ENCODE measurements around the gene GPR180. TPM values are rescaled to one million over a fixed set of nuclear protein-coding genes. Genes with fewer than 3 reads are reported as not detected.
A peak's percentile ranks its signal among the peaks of the same experiment; 100 is the strongest.

The GPR180 gene
- total RNA-seq, 1 experiment from 2014 or later, result 5.0 TPM

GRCh38 chr13:94558716-94559115 is 42.9 kb upstream of the GPR180 start:
- Mint-ChIP-seq H3K36me3 (peaks cover 7% of the 10 kb centered on the region), H3K4me3 (no peak overlapping the region), H3K27me3 (ENCODE audit: low read depth) (no peaks in the 10 kb centered on the region), H3K4me1 (peaks cover 5% of the 10 kb centered on the region; the same call in 1 of the 2 replicates), H3K9me3 (peaks cover 9% of the 10 kb centered on the region), H3K27ac (no peak overlapping the region)
- DNase-seq (ENCODE audit: low spot score), result no peak
- TF ChIP-seq NR2C2 (CRISPR knock-in tag; IDR thresholded peaks at IDR 0.05) (no peak), NFYB (CRISPR knock-in tag; conservative IDR thresholded peaks at IDR 0.05; ENCODE audit: low read depth) (peak; percentile 50)
- ChIA-PET CTCF (no interaction called here), POLR2A (no interaction called here)
- ATAC-seq, result peak; percentile 69

GRCh38 chr13:94559222-94559795 is 42.3 kb upstream of the GPR180 start:
- H3K4me3 Mint-ChIP-seq, result no peak overlapping the region
- peaks cover 5% of the 10 kb centered on the region; the same call in 1 of the 2 replicates for H3K4me1 Mint-ChIP-seq
- no peaks in the 10 kb centered on the region for H3K27me3 Mint-ChIP-seq (ENCODE audit: low read depth)
- POLR2A ChIA-PET, result no interaction called here
- CTCF ChIA-PET, result no interaction called here
- peaks cover 7% of the 10 kb centered on the region for H3K36me3 Mint-ChIP-seq
- ATAC-seq, result no peak
- no peak for DNase-seq (ENCODE audit: low spot score)
- no peak overlapping the region for H3K27ac Mint-ChIP-seq
- H3K9me3 Mint-ChIP-seq, result peaks cover 9% of the 10 kb centered on the region
- TF ChIP-seq ETV6 (CRISPR knock-in tag; IDR thresholded peaks at IDR 0.05) (no peak), NFATC4 (CRISPR knock-in tag; IDR thresholded peaks at IDR 0.05) (no peak)

GRCh38 chr13:94560116-94560515 is 41.5 kb upstream of the GPR180 start:
- Mint-ChIP-seq H3K4me1 (peaks cover 8% of the 10 kb centered on the region), H3K27me3 (ENCODE audit: low read depth) (no peaks in the 10 kb centered on the region), H3K27ac (no peak overlapping the region), H3K9me3 (peaks cover 9% of the 10 kb centered on the region), H3K36me3 (peaks cover 7% of the 10 kb centered on the region), H3K4me3 (no peak overlapping the region)
- POLR2A ChIA-PET, result no interaction called here
- DNase-seq (ENCODE audit: low spot score) (no peak), ATAC-seq (no peak)
- TF ChIP-seq FOXP4 (CRISPR knock-in tag; IDR thresholded peaks at IDR 0.05), result no peak
- TF ChIP-seq MXD4 (CRISPR knock-in tag; IDR thresholded peaks at IDR 0.05; ENCODE audit: borderline replicate concordance), result no peak
- TF ChIP-seq ZNF512 (CRISPR knock-in tag; IDR thresholded peaks at IDR 0.05; ENCODE audit: borderline replicate concordance), result no peak
- TF ChIP-seq JAZF1 (CRISPR knock-in tag; IDR thresholded peaks at IDR 0.05), result no peak
- no peak for TF ChIP-seq AR (CRISPR knock-in tag; IDR thresholded peaks at IDR 0.05)
- CTCF ChIA-PET, result interaction anchor here (1.2 kb wide), 1 partner anchor 58 kb away, joined by 4 read pairs; no protein-coding TSS in a partner anchor

- TF ChIP-seq ZMAT4 (CRISPR knock-in tag; IDR thresholded peaks at IDR 0.05) (no peak), GRHL2 (CRISPR knock-in tag; IDR thresholded peaks at IDR 0.05; ENCODE audit: insufficient replicate concordance, severe bottlenecking) (no peak), ZNF138 (CRISPR knock-in tag; conservative IDR thresholded peaks at IDR 0.05) (no peak)
- peaks cover 12% of the 10 kb centered on the region for H3K4me1 Mint-ChIP-seq
- peaks cover 7% of the 10 kb centered on the region for H3K36me3 Mint-ChIP-seq
- ATAC-seq (no peak), DNase-seq (ENCODE audit: low spot score) (no peak)
- no peak overlapping the region for H3K27ac Mint-ChIP-seq
- ChIA-PET POLR2A (no interaction called here), CTCF (interaction anchor here (0.9 to 1.2 kb wide), 2 partner anchors 57 to 59 kb away, joined by 4 read pairs; no protein-coding TSS in a partner anchor)
- peaks cover 9% of the 10 kb centered on the region for H3K9me3 Mint-ChIP-seq
- no peaks in the 10 kb centered on the region for H3K27me3 Mint-ChIP-seq (ENCODE audit: low read depth)
- no peak overlapping the region for H3K4me3 Mint-ChIP-seq
Observed at GRCh38 chr13:94561126-94561525, 40.5 kb upstream of the GPR180 start.

All from WTC11 (cell line).